H1 (cell line): ENCODE data around the gene CEP250. TPM values are rescaled to one million over a fixed set of nuclear protein-coding genes. Genes with fewer than 3 reads are reported as not detected.

ENCODE experiments used
- CTCF ChIA-PET: fragments of 300-600 bp; sonication (Branson Sonifier 250); formaldehyde crosslinking; loops from one replicate; lab custom pipeline; 2021; ENCODE audit not compliant: partially characterized antibody; lab: Charles Lee
- POLR2A ChIA-PET: fragments of 300-600 bp; sonication (Branson Sonifier 250); formaldehyde crosslinking; loops from one replicate; lab custom pipeline; 2021; ENCODE audit warnings: inconsistent platforms; ENCODE audit not compliant: partially characterized antibody; lab: Charles Lee
- DNase-seq, 2 experiments: peaks; one replicate each; pipeline versions ENCODE4 v3.0.0 to v3.0.0-alpha.2; 2010 to 2022; ENCODE audit warnings: low spot score in 2 of 2, low read depth in 1 of 2, mixed read lengths in 1 of 2
- FAIRE-seq: peaks from 2 replicates; lab custom pipeline; 2011; peaks lifted over from hg19 to GRCh38; lab: Jason Lieb, UNC
- H2AFZ ChIP-seq: 2 replicates; pipeline ENCODE4 v1.8.1; 2012; ENCODE audit warnings: low read length, inconsistent platforms
- H2AK5ac ChIP-seq: 2 replicates; pipeline ENCODE4 v1.6.1; 2013; ENCODE audit warnings: low read depth, low read length
- H2BK120ac ChIP-seq: replicated peaks from 2 replicates; pipeline ENCODE3; 2013; ENCODE audit warnings: low read depth, low read length, inconsistent platforms
- H2BK12ac ChIP-seq: 2 replicates; pipeline ENCODE4 v1.6.1; 2013; ENCODE audit warnings: low read depth, low read length
- H2BK15ac ChIP-seq: 2 replicates; pipeline ENCODE4 v1.6.1; 2013; ENCODE audit warnings: low read length
- H2BK20ac ChIP-seq: 2 replicates; pipeline ENCODE4 v1.6.1; 2013; ENCODE audit warnings: low read length
- H2BK5ac ChIP-seq: 2 replicates; pipeline ENCODE4 v1.6.1; 2013; ENCODE audit warnings: low read depth, low read length
- H3K14ac ChIP-seq: 2 replicates; pipeline ENCODE4 v1.6.1; 2013; ENCODE audit warnings: inconsistent platforms; ENCODE audit not compliant: insufficient read length
- H3K18ac ChIP-seq: 2 replicates; pipeline ENCODE4 v1.6.1; 2013; ENCODE audit warnings: low read length; ENCODE audit errors: extremely low read depth
- H3K23ac ChIP-seq: 2 replicates; pipeline ENCODE4 v1.6.1; 2013; ENCODE audit warnings: inconsistent platforms; ENCODE audit not compliant: insufficient read length
- H3K23me2 ChIP-seq: 2 replicates; pipeline ENCODE4 v1.6.1; 2013; ENCODE audit warnings: low read depth, low read length
- H3K27ac ChIP-seq: 2 replicates; pipeline ENCODE4 v1.6.1; 2011; ENCODE audit warnings: low read depth, low read length, inconsistent platforms
- H3K27me3 ChIP-seq, 4 experiments: replicated peaks in 1 of 4; 1 replicate in 1 of 4; 2 replicates in 3 of 4; pipeline versions ENCODE4 v1.6.1 to v1.8.1; 2011 to 2013; ENCODE audit warnings: low read length in 3 of 4, mild to moderate bottlenecking in 3 of 4, inconsistent platforms in 2 of 4, mixed read lengths in 2 of 4, moderate library complexity in 1 of 4; ENCODE audit not compliant: control insufficient read depth in 3 of 4, insufficient read depth in 3 of 4; ENCODE audit errors: extremely low read depth in 1 of 4
- H3K36me3 ChIP-seq, 4 experiments: 2 replicates each; pipeline versions ENCODE4 v1.6.1 to v1.8.1; 2011 to 2013; ENCODE audit warnings: mild to moderate bottlenecking in 4 of 4, low read length in 3 of 4, moderate library complexity in 2 of 4, control low read depth in 1 of 4, inconsistent platforms in 1 of 4; ENCODE audit not compliant: insufficient read depth in 4 of 4, control insufficient read depth in 2 of 4
- H3K4ac ChIP-seq: replicated peaks from 2 replicates; pipeline ENCODE3; 2013; ENCODE audit warnings: low read length, low read depth, mixed read lengths, inconsistent platforms; ENCODE audit not compliant: insufficient read length
- H3K4me1 ChIP-seq, 4 experiments: replicated peaks in 1 of 4; 1 replicate in 1 of 4; 2 replicates in 3 of 4; pipeline versions ENCODE4 v1.6.1 to v1.8.1; 2011 to 2013; ENCODE audit warnings: low read length in 3 of 4, inconsistent platforms in 2 of 4, mixed read lengths in 1 of 4; ENCODE audit not compliant: insufficient read depth in 4 of 4, control insufficient read depth in 3 of 4
- H3K4me2 ChIP-seq, 2 experiments: 2 replicates each; pipeline versions ENCODE4 v1.6.1 to v1.8.1; 2011 to 2013; ENCODE audit warnings: low read depth in 2 of 2, low read length in 2 of 2, control low read depth in 1 of 2, inconsistent platforms in 1 of 2, mild to moderate bottlenecking in 1 of 2; ENCODE audit not compliant: insufficient read depth in 1 of 2
- H3K4me3 ChIP-seq, 4 experiments: fragments of 200-600, 300-600 bp in 1 of 4; sonication (generic), shearing (Covaris generic), sonication (Bioruptor Twin) in 1 of 4; 2 replicates each; pipeline versions ENCODE4 v1.5.1 to v1.8.1; 2011 to 2016; ENCODE audit warnings: low read length in 4 of 4, low read depth in 3 of 4, control low read depth in 2 of 4, inconsistent platforms in 2 of 4, mild to moderate bottlenecking in 2 of 4, mixed read lengths in 1 of 4, moderate library complexity in 1 of 4; ENCODE audit not compliant: insufficient read depth in 2 of 4; ENCODE audit errors: extremely low read depth in 1 of 4
- H3K56ac ChIP-seq: replicated peaks from 2 replicates; pipeline ENCODE3; 2013; ENCODE audit warnings: low read depth, mild to moderate bottlenecking, mixed read lengths, low read length, inconsistent platforms; ENCODE audit not compliant: insufficient read length
- H3K79me1 ChIP-seq: 2 replicates; pipeline ENCODE4 v1.6.1; 2013; ENCODE audit warnings: low read depth, low read length, control low read depth
- H3K79me2 ChIP-seq, 2 experiments: 2 replicates each; pipeline versions ENCODE4 v1.6.1 to v1.8.1; 2012 to 2013; ENCODE audit warnings: low read length in 2 of 2, mild to moderate bottlenecking in 2 of 2, inconsistent platforms in 1 of 2; ENCODE audit not compliant: insufficient read depth in 2 of 2, control insufficient read depth in 1 of 2
- H3K9ac ChIP-seq, 4 experiments: replicated peaks in 1 of 4; 1 replicate in 1 of 4; 2 replicates in 3 of 4; pipeline versions ENCODE4 v1.6.1 to v1.8.1; 2011 to 2013; ENCODE audit warnings: low read depth in 3 of 4, low read length in 3 of 4, control low read depth in 2 of 4, mild to moderate bottlenecking in 2 of 4, moderate library complexity in 2 of 4, inconsistent platforms in 1 of 4; ENCODE audit errors: extremely low read depth in 1 of 4
- H3K9me3 ChIP-seq, 2 experiments: 2 replicates each; pipeline versions ENCODE4 v1.6.1 to v1.8.1; 2012 to 2013; ENCODE audit warnings: mild to moderate bottlenecking in 2 of 2, moderate library complexity in 2 of 2, control low read depth in 1 of 2, inconsistent platforms in 1 of 2, low read depth in 1 of 2, low read length in 1 of 2, mixed read lengths in 1 of 2; ENCODE audit not compliant: insufficient read depth in 2 of 2
- H4K20me1 ChIP-seq, 2 experiments: replicated peaks in 1 of 2; 2 replicates each; pipeline versions ENCODE3 to v1.8.1; 2011 to 2013; ENCODE audit warnings: inconsistent platforms in 2 of 2, low read length in 2 of 2, mild to moderate bottlenecking in 1 of 2; ENCODE audit not compliant: insufficient read depth in 2 of 2, control insufficient read depth in 1 of 2
- H4K5ac ChIP-seq: 2 replicates; pipeline ENCODE4 v1.6.1; 2013; ENCODE audit warnings: low read length, low read depth, mixed read lengths, inconsistent platforms; ENCODE audit not compliant: insufficient read length
- H4K8ac ChIP-seq: 2 replicates; pipeline ENCODE4 v1.8.0; 2013; ENCODE audit warnings: mild to moderate bottlenecking, moderate library complexity, low read length, inconsistent platforms; ENCODE audit not compliant: insufficient read depth; ENCODE audit errors: extremely low read depth
- H4K91ac ChIP-seq: replicated peaks from 2 replicates; pipeline ENCODE3; 2013; ENCODE audit warnings: low read length, mixed read lengths, inconsistent platforms; ENCODE audit not compliant: insufficient read length
- BACH1 ChIP-seq: IDR thresholded peaks from 2 replicates; pipeline ENCODE4 v1.6.1; 2012; ENCODE audit warnings: low read length, improper control_type of control experiment
- GTF2F1 ChIP-seq: IDR thresholded peaks from 2 replicates; pipeline ENCODE4 v1.6.1; 2012; ENCODE audit warnings: low read depth, low read length, improper control_type of control experiment, borderline replicate concordance
- JUN ChIP-seq: IDR thresholded peaks from 2 replicates; pipeline ENCODE4 v1.6.1; 2011; ENCODE audit warnings: low read depth, mild to moderate bottlenecking, improper control_type of control experiment, low read length
- SRF ChIP-seq: IDR thresholded peaks from 2 replicates; pipeline ENCODE4 v1.6.1; 2011; ENCODE audit warnings: mild to moderate bottlenecking, low read depth, low read length, moderate library complexity
- WGBS, 2 experiments: shearing (Covaris generic) in 1 of 2; methylation state at CpG; one replicate each; pipeline versions ENCODE4 v1.1.6 to v1.1.7; 2013 to 2015; ENCODE audit warnings: low lambda C conversion rate in 2 of 2, mixed read lengths in 2 of 2, inconsistent platforms in 1 of 2, low coverage in 1 of 2, missing lambda C conversion rate in 1 of 2; ENCODE audit not compliant: insufficient replicate concordance in 2 of 2, insufficient coverage in 1 of 2, insufficient read length in 1 of 2; ENCODE audit errors: extremely low coverage in 1 of 2, missing lambda C conversion rate in 1 of 2; 5-methylcytosine and 5-hydroxymethylcytosine counted together
- polyA plus RNA-seq, 7 experiments: library from polyadenylated mRNA; depleted of rRNA in 3 of 7; stranded (reverse) in 5 of 7; unstranded in 2 of 7; fragments of >200 nt in 5 of 7; fragments of 200-250 nt in 2 of 7; gene quantifications; 1 replicate in 5 of 7; 2 replicates in 1 of 7; 4 replicates in 1 of 7; pipeline versions ENCODE4 v1.2.1 to v1.2.3, GENCODE V29; 2011 to 2013; ENCODE audit warnings: missing spikeins in 2 of 7, mixed read lengths in 2 of 7
- total RNA-seq: library from RNA; stranded (reverse); fragmentation: NEBNext Ultra II Directional; extraction: Animal tissue kit (Norgen Biotek cat#: 25700); gene quantifications from 2 replicates; pipeline ENCODE4 v1.2.1, GENCODE V29; 2021

CEP250 gene
- total and polyA plus RNA-seq, 2 of the 8 experiments (the other 6 are each of a cell fraction or from before 2014, with no cell fraction given): 2.6 to 33.7 TPM

- ChIA-PET CTCF (interaction anchor here (1.0 to 1.8 kb wide), 2 partner anchors 10 to 19 kb away, joined by 3 to 4 read pairs; no protein-coding TSS in a partner anchor), POLR2A (interaction anchor here (1.4 to 2.2 kb wide), 2 partner anchors 21 to 66 kb away, joined by 3 to 7 read pairs; partner anchors contain the start of genes CEP250 and ERGIC3)
- Histone ChIP-seq H3K23ac (no peak overlapping the region), H2BK15ac (no peak overlapping the region), H4K5ac (no peak overlapping the region), H3K4me3 (no peak overlapping the region), H3K79me2 (no peaks in the 10 kb centered on the region), H2AK5ac (no peak overlapping the region), H3K9me3 (no peaks in the 10 kb centered on the region), H3K4ac (no peak overlapping the region), H2BK20ac (no peak overlapping the region), H2BK120ac (no peak overlapping the region), H4K91ac (no peak overlapping the region), H3K56ac (no peak overlapping the region), H3K18ac (no peak overlapping the region), H3K9ac (no peak overlapping the region), H3K27me3 (no peaks in the 10 kb centered on the region), H3K4me1 (no peaks in the 10 kb centered on the region), H3K4me2 (no peak overlapping the region), H4K8ac (no peak overlapping the region), H3K23me2 (no peaks in the 10 kb centered on the region; the same call in 1 of the 2 replicates), H2BK5ac (no peak overlapping the region), H2AFZ (no peak overlapping the region), H3K27ac (no peak overlapping the region), H3K79me1 (no peaks in the 10 kb centered on the region), H4K20me1 (peaks cover 0 to 2% of the 10 kb centered on the region in 2 experiments), H3K14ac (no peak overlapping the region), H2BK12ac (no peak overlapping the region), H3K36me3 (peaks cover 22 to 78% (median 59%) of the 10 kb centered on the region in 4 experiments)
- DNase-seq (no peak), FAIRE-seq (no peak)
- 85% methylated on average over 4 of the region's 4 CpGs; no CpG with 5 or more reads in 1 of the 2 experiments for WGBS, 2 experiments
- no peak for TF ChIP-seq BACH1
- no peak for TF ChIP-seq SRF
- TF ChIP-seq GTF2F1: no peak
- no peak for TF ChIP-seq JUN
Measured at GRCh38 chr20:35476288-35476687, 20.9 kb downstream of the CEP250 start.
